Endodermal cell (in vitro differentiated cells): Measurements from ENCODE around the gene GFOD1. TPM values are rescaled to one million over a fixed set of nuclear protein-coding genes. Genes with fewer than 3 reads are reported as not detected.
A peak's percentile ranks its signal among the peaks of the same experiment; 100 is the strongest.

ENCODE experiments used
- DNase-seq: peaks from one replicate; pipeline ENCODE4 v3.0.0-alpha.2; 2017
- H3K27ac ChIP-seq: 2 replicates; pipeline ENCODE4 v1.5.1; 2013; ENCODE audit warnings: mild to moderate bottlenecking, low read depth, low read length, moderate library complexity
- H3K27me3 ChIP-seq: 2 replicates; pipeline ENCODE4 v1.6.1; 2013; ENCODE audit warnings: mild to moderate bottlenecking, low read length, moderate library complexity; ENCODE audit not compliant: insufficient read depth, control insufficient read depth, poor library complexity, severe bottlenecking
- H3K36me3 ChIP-seq: 2 replicates; pipeline ENCODE4 v1.7.0; 2013; ENCODE audit warnings: mild to moderate bottlenecking, low read length, moderate library complexity; ENCODE audit not compliant: control insufficient read depth, insufficient read depth
- H3K4me1 ChIP-seq: one replicate; pipeline ENCODE4 v1.7.0; 2013; ENCODE audit warnings: low read length; ENCODE audit not compliant: control insufficient read depth, insufficient read depth
- H3K4me3 ChIP-seq: 2 replicates; pipeline ENCODE4 v1.5.1; 2013; ENCODE audit warnings: mild to moderate bottlenecking, low read length, moderate library complexity
- H3K9ac ChIP-seq: 2 replicates; pipeline ENCODE4 v1.6.1; 2013; ENCODE audit warnings: mild to moderate bottlenecking, low read length, moderate library complexity; ENCODE audit not compliant: poor library complexity, severe bottlenecking; ENCODE audit errors: extremely low read depth
- H3K9me3 ChIP-seq: 2 replicates; pipeline ENCODE4 v1.6.1; 2013; ENCODE audit warnings: mild to moderate bottlenecking, low read length, moderate library complexity; ENCODE audit not compliant: control insufficient read depth
- H3K27ac Mint-ChIP-seq: 2 replicates; pipeline ENCODE4 v1.8.0; 2020; ENCODE audit warnings: mixed read lengths
- H3K27me3 Mint-ChIP-seq: 2 replicates; pipeline ENCODE4 v1.8.0; 2021; ENCODE audit warnings: mild to moderate bottlenecking, mixed read lengths; ENCODE audit not compliant: insufficient read depth
- H3K36me3 Mint-ChIP-seq: 2 replicates; pipeline ENCODE4 v1.8.0; 2020; ENCODE audit warnings: low read depth, mixed read lengths
- H3K4me1 Mint-ChIP-seq: 2 replicates; pipeline ENCODE4 v1.8.0; 2020; ENCODE audit warnings: mixed read lengths
- H3K4me3 Mint-ChIP-seq: 2 replicates; pipeline ENCODE4 v1.8.0; 2020; ENCODE audit warnings: mild to moderate bottlenecking, moderate library complexity, mixed read lengths
- H3K9me3 Mint-ChIP-seq: 2 replicates; pipeline ENCODE4 v1.8.0; 2020; ENCODE audit warnings: mild to moderate bottlenecking, mixed read lengths
- CTCF ChIP-seq: fragments of 200-600 bp; sonication (generic); conservative IDR thresholded peaks from 2 replicates; pipeline ENCODE4 v1.5.0; 2021; ENCODE audit warnings: antibody characterized with exemption, mild to moderate bottlenecking
- WGBS, 2 experiments: methylation state at CpG; one replicate each; pipeline versions ENCODE4 v1.1.5 to v1.1.7; 2013; ENCODE audit warnings: missing lambda C conversion rate in 2 of 2, mixed read lengths in 1 of 2; ENCODE audit not compliant: insufficient coverage in 1 of 2, insufficient read length in 1 of 2; 5-methylcytosine and 5-hydroxymethylcytosine counted together
- long read RNA-seq, 4 experiments: library from polyadenylated mRNA in 2 of 4; library from RNA in 1 of 4; library from capped mRNA in 1 of 4; stranded (forward) in 3 of 4; unstranded in 1 of 4; transcript quantifications; one replicate each; pipeline ENCODE4 v2.0.0, GENCODE V29; 2020 to 2021; ENCODE audit warnings: inconsistent platforms in 1 of 4
- polyA plus RNA-seq, 2 experiments: library from polyadenylated mRNA; stranded (reverse); fragments of 50-300 nt; gene quantifications; one replicate each; pipeline ENCODE4 v1.2.3, GENCODE V29; 2013
- total RNA-seq, 2 donors: library from RNA; stranded (reverse); fragmentation: NEBNext Ultra II Directional in 1 of 2; extraction: Animal tissue kit (Norgen Biotek cat#: 25700) in 1 of 2; gene quantifications; 2 replicates in 1 of 2; 3 replicates in 1 of 2; pipeline ENCODE4 v1.2.1, GENCODE V29; 2021

GFOD1 gene
- 1 to 10 TPM in 1 of 2 donors, under 1 TPM in 1; 0.71 to 1.9 TPM for total RNA-seq
- polyA plus RNA-seq (2013, experiment 1 of 2), result 1.6 TPM
- polyA plus RNA-seq (2013, experiment 2 of 2), result 1.5 TPM
- long read RNA-seq, experiment 1, result 0 reads
- long read RNA-seq, experiment 2, result 0 reads
- long read RNA-seq, experiment 3, partial matches to known transcripts, result 1 of 2 reads
- long read RNA-seq, experiment 3, other reads (novel, unspliced or antisense), result 1 of 2 reads
- long read RNA-seq, experiment 4, result 0 reads

- H3K27ac Mint-ChIP-seq, result peak within 1 kb of the TSS; percentile 58
Measured at GRCh38 chr6:13487122-13488014, at the start of gene GFOD1. Gene GFOD1 (minus strand): TSS chr6:13487600. CDS start chr6:13486890, 710 bp downstream.

GRCh38 chr6:13536796-13537526 is 49.6 kb upstream of the GFOD1 start:
- H3K36me3 Mint-ChIP-seq, result no peaks in the 10 kb centered on the region
- no peak for TF ChIP-seq CTCF
- WGBS, 2 experiments, result 95% methylated on average over 4 of the region's 4 CpGs; no CpG with 5 or more reads in 1 of the 2 experiments
- H3K9me3 Mint-ChIP-seq, result peaks cover 6% of the 10 kb centered on the region
- H3K4me1 Mint-ChIP-seq, result peaks cover 20% of the 10 kb centered on the region
- Histone ChIP-seq H3K27ac (no peak overlapping the region), H3K9me3 (no peaks in the 10 kb centered on the region), H3K4me1 (no peaks in the 10 kb centered on the region), H3K4me3 (no peak overlapping the region), H3K36me3 (no peaks in the 10 kb centered on the region), H3K27me3 (peaks cover 41% of the 10 kb centered on the region), H3K9ac (no peak overlapping the region)
- peaks cover 26% of the 10 kb centered on the region for H3K27me3 Mint-ChIP-seq
- H3K27ac Mint-ChIP-seq, result no peak overlapping the region
- no peak overlapping the region for H3K4me3 Mint-ChIP-seq
- no peak for DNase-seq

More at GRCh38 chr6:13487122-13488014, at the start of gene GFOD1:
- peaks cover 75% of the 10 kb centered on the region for H3K27me3 Mint-ChIP-seq
- peaks cover 17% of the 10 kb centered on the region for H3K4me1 Mint-ChIP-seq
- peak within 1 kb of the TSS; percentile 60 for H3K4me3 Mint-ChIP-seq
- Histone ChIP-seq H3K9me3 (no peaks in the 10 kb centered on the region), H3K9ac (peak within 1 kb of the TSS; percentile 20), H3K27me3 (peaks cover 61% of the 10 kb centered on the region), H3K36me3 (no peaks in the 10 kb centered on the region), H3K4me1 (peaks cover 5% of the 10 kb centered on the region), H3K4me3 (peak within 1 kb of the TSS; percentile 86), H3K27ac (no peak within 1 kb of the TSS)
- 0% methylated on average over 47 to 109 of the region's 109 CpGs for WGBS, 2 experiments
- H3K36me3 Mint-ChIP-seq, result no peaks in the 10 kb centered on the region
- DNase-seq, result peak; percentile 96
- TF ChIP-seq CTCF, result peak; percentile 61
- no peaks in the 10 kb centered on the region for H3K9me3 Mint-ChIP-seq

- Histone ChIP-seq H3K4me3 (no peak overlapping the region), H3K9me3 (no peaks in the 10 kb centered on the region), H3K27me3 (peaks cover 41% of the 10 kb centered on the region), H3K36me3 (no peaks in the 10 kb centered on the region), H3K9ac (no peak overlapping the region), H3K27ac (no peak overlapping the region), H3K4me1 (peaks cover 2% of the 10 kb centered on the region)
- Mint-ChIP-seq H3K4me3 (no peak overlapping the region), H3K27me3 (peaks cover 26% of the 10 kb centered on the region), H3K36me3 (no peaks in the 10 kb centered on the region), H3K4me1 (peaks cover 33% of the 10 kb centered on the region), H3K27ac (no peak overlapping the region), H3K9me3 (no peaks in the 10 kb centered on the region)
- DNase-seq, result no peak
- 89 to 100% methylated on average over 1 to 3 of the region's 3 CpGs for WGBS, 2 experiments
- TF ChIP-seq CTCF, result no peak
Measured at GRCh38 chr6:13535306-13535705, 47.9 kb upstream of the GFOD1 start.
